Activated CD8-positive, alpha-beta memory T cell treated with anti-CD3 and anti-CD28 coated beads for 4 hours (primary cell): ENCODE results near the gene DCAKD.
"Not testable (repeated sequence)": the region's sequence is repeated elsewhere in the genome, so short reads cannot be mapped to it uniquely, and the experiment has no call there.

ENCODE experiments used
- DNase-seq, 2 donors: peaks; one replicate each; pipeline ENCODE4 v3.0.0-alpha.2; 2020; ENCODE audit warnings: low read depth in 2 of 2

DCAKD gene

GRCh38 chr17:45067637-45068036 is 16.2 kb upstream of the DCAKD start:
- DNase-seq = no peak

GRCh38 chr17:45063198-45063597 is 11.8 kb upstream of the DCAKD start:
- DNase-seq = no peak

GRCh38 chr17:45061606-45062205 is 10.3 kb upstream of the DCAKD start:
- DNase-seq = no peak

GRCh38 chr17:45060797-45061605 is 9.6 kb upstream of the DCAKD start, which contains the start of gene NMT1:
Gene NMT1, plus strand, starts transcription at chr17:45061317. Its CDS starts 13 bp downstream, at chr17:45061330.
- peak; percentile 90 to 96 for DNase-seq

- DNase-seq = no peak
Observed at GRCh38 chr17:45060382-45060796, 9.0 kb upstream of the DCAKD start.

- DNase-seq = peak in 1 of 2 donors; percentile 5
Observed at GRCh38 chr17:45052052-45052772, 780 bp upstream of the DCAKD start.

GRCh38 chr17:45051720-45052051 is 254 bp upstream of the DCAKD start:
- not testable (repeated sequence) for DNase-seq

- DNase-seq = peak in 1 of 2 donors; percentile 6
Observed at GRCh38 chr17:45050481-45051059, 862 bp downstream of the DCAKD start.

- DNase-seq = no peak
Observed at GRCh38 chr17:45048795-45049563, 2.5 kb downstream of the DCAKD start.

- no peak for DNase-seq
Observed at GRCh38 chr17:45046537-45047125, 4.8 kb downstream of the DCAKD start.

GRCh38 chr17:45043813-45044540 is 7.5 kb downstream of the DCAKD start:
- no peak for DNase-seq

GRCh38 chr17:45042346-45043120 is 8.9 kb downstream of the DCAKD start:
- DNase-seq = no peak

GRCh38 chr17:45040459-45040858 is 11.0 kb downstream of the DCAKD start:
- DNase-seq = no peak

GRCh38 chr17:45038728-45039634 is 12.5 kb downstream of the DCAKD start:
- no peak for DNase-seq

GRCh38 chr17:45036691-45037090 is 14.7 kb downstream of the DCAKD start:
- no peak for DNase-seq

GRCh38 chr17:45035848-45036247 is 15.6 kb downstream of the DCAKD start:
- no peak for DNase-seq

GRCh38 chr17:45034599-45034998 is 16.8 kb downstream of the DCAKD start:
- no peak for DNase-seq

GRCh38 chr17:45032174-45032541 is 19.3 kb downstream of the DCAKD start:
- DNase-seq = no peak
